ENCODE results near the gene AIFM2.

- no peak for TF ChIP-seq CTCF (IDR thresholded peaks at IDR 0.05)
- no peak for TF ChIP-seq POLR2A (IDR thresholded peaks at IDR 0.05; ENCODE audit: low read depth)
- no peak for TF ChIP-seq EP300 (IDR thresholded peaks at IDR 0.05)
These were observed 44.9 kb downstream of the AIFM2 start for GRCh38 chr10:70087616-70088307.
